GM12874 (cell line): ENCODE measurements around the gene GNPTG.

Source experiments
- CTCF ChIP-seq: IDR thresholded peaks from 2 replicates; pipeline ENCODE4 v1.5.1; 2011; ENCODE audit warnings: low read depth, mild to moderate bottlenecking, control low read depth, low read length, moderate library complexity; ENCODE audit not compliant: insufficient read depth

The GNPTG gene

GRCh38 chr16:1322407-1322806 is 29.3 kb upstream of the GNPTG start:
- TF ChIP-seq CTCF, result no peak

- TF ChIP-seq CTCF, result no peak
These were observed 28.2 kb upstream of the GNPTG start for GRCh38 chr16:1323296-1324239.

- no peak for TF ChIP-seq CTCF
These were observed 27.4 kb upstream of the GNPTG start for GRCh38 chr16:1324286-1324826.

GRCh38 chr16:1325261-1325660 is 26.5 kb upstream of the GNPTG start:
- TF ChIP-seq CTCF, result no peak

GRCh38 chr16:1325673-1326371 is 25.9 kb upstream of the GNPTG start:
- TF ChIP-seq CTCF, result no peak

DNA sequence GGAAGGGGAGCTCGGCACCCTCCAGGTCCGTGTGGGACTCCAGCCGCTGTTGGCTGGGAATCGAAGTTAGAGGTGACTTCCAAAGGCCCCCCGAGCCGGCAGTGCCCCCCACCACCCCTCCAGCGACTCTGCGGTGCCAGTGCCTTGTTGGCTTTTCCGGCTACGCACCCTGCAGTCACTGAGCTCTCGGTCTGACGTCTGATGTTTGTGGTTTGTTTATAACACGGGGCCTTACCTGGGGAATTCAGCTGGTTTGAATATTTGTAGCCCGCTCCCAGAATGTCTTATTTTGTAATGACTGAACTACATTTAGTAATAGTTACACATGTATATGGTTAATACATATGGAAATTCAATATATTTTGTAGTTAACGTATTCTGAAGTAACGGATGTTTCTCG is 25.3 kb upstream of the GNPTG start:
- no peak for TF ChIP-seq CTCF

- TF ChIP-seq CTCF, result no peak
These were observed 24.6 kb upstream of the GNPTG start for GRCh38 chr16:1326946-1327618.
